Measurements from ENCODE around the gene C3orf38. TPM values are rescaled to one million over a fixed set of nuclear protein-coding genes. Genes with fewer than 3 reads are reported as not detected.

Gene C3orf38
- total and polyA plus RNA-seq, 12 donors: 4.5 to 18.2 (median 12.9) TPM

- intact Hi-C loops (cut with DNase I): no loop called here
- H3K36me3 ChIP-seq: peaks cover 0 to 20% (median 0%) of the 10 kb centered on the region in 9 donors
- no peak for ATAC-seq
- WGBS, 2 donors: 95 to 100% methylated on average over 1 of the region's 1 CpG
- H3K9me3 ChIP-seq: no peaks in the 10 kb centered on the region
- TF ChIP-seq, protein P1, sequence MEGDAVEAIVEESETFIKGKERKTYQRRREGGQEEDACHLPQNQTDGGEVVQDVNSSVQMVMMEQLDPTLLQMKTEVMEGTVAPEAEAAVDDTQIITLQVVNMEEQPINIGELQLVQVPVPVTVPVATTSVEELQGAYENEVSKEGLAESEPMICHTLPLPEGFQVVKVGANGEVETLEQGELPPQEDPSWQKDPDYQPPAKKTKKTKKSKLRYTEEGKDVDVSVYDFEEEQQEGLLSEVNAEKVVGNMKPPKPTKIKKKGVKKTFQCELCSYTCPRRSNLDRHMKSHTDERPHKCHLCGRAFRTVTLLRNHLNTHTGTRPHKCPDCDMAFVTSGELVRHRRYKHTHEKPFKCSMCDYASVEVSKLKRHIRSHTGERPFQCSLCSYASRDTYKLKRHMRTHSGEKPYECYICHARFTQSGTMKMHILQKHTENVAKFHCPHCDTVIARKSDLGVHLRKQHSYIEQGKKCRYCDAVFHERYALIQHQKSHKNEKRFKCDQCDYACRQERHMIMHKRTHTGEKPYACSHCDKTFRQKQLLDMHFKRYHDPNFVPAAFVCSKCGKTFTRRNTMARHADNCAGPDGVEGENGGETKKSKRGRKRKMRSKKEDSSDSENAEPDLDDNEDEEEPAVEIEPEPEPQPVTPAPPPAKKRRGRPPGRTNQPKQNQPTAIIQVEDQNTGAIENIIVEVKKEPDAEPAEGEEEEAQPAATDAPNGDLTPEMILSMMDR (IDR thresholded peaks at IDR 0.05): no peak
- no peak for DNase-seq
- H3K27ac ChIP-seq: no peak overlapping the region
- H3K4me3 ChIP-seq: no peak overlapping the region
- H3K4me1 ChIP-seq: peaks cover 0 to 15% (median 0%) of the 10 kb centered on the region in 9 donors
- no peaks in the 10 kb centered on the region for H3K27me3 ChIP-seq
Observed at GRCh38 chr3:88123526-88123925, 26.2 kb upstream of the C3orf38 start.

GRCh38 chr3:88131695-88132094, 18.1 kb upstream of the C3orf38 start:
- ATAC-seq (no peak), DNase-seq (no peak)
- Histone ChIP-seq H3K27me3 (no peaks in the 10 kb centered on the region), H3K36me3 (peaks cover 0 to 83% (median 9%) of the 10 kb centered on the region in 9 donors), H3K9me3 (no peaks in the 10 kb centered on the region), H3K4me3 (no peak overlapping the region), H3K4me1 (peaks cover 0 to 18% (median 0%) of the 10 kb centered on the region in 9 donors), H3K27ac (peak overlapping the region in 2 of 10 donors; percentile 3 to 27)
- intact Hi-C loops (cut with DNase I): no loop called here
- TF ChIP-seq, protein P1 (IDR thresholded peaks at IDR 0.05): no peak
- WGBS, 2 donors: 89 to 90% methylated on average over 1 of the region's 1 CpG

GRCh38 chr3:88132894-88133293, 16.9 kb upstream of the C3orf38 start:
- ATAC-seq (no peak), DNase-seq (no peak)
- Histone ChIP-seq H3K36me3 (peaks cover 0 to 85% (median 11%) of the 10 kb centered on the region in 9 donors), H3K27me3 (no peaks in the 10 kb centered on the region), H3K4me3 (no peak overlapping the region), H3K27ac (no peak overlapping the region), H3K4me1 (peaks cover 0 to 18% (median 0%) of the 10 kb centered on the region in 9 donors), H3K9me3 (no peaks in the 10 kb centered on the region)
- intact Hi-C loops (cut with DNase I): no loop called here
- 88 to 90% methylated on average over 1 of the region's 1 CpG for WGBS, 2 donors
- TF ChIP-seq, protein P1 (IDR thresholded peaks at IDR 0.05): no peak

- H3K9me3 ChIP-seq: no peaks in the 10 kb centered on the region
Observed at GRCh38 chr3:88133711-88134263, 16.0 kb upstream of the C3orf38 start.

More at GRCh38 chr3:88133711-88134263, 16.0 kb upstream of the C3orf38 start:
- 48 to 51% methylated on average over 1 of the region's 1 CpG for WGBS, 2 donors
- no peak for ATAC-seq
- Histone ChIP-seq H3K4me3 (no peak overlapping the region), H3K36me3 (peaks cover 0 to 93% (median 11%) of the 10 kb centered on the region in 9 donors), H3K4me1 (peaks cover 0 to 18% (median 0%) of the 10 kb centered on the region in 9 donors), H3K27ac (no peak overlapping the region), H3K27me3 (no peaks in the 10 kb centered on the region)
- intact Hi-C loops (cut with DNase I): no loop called here
- DNase-seq: no peak
- TF ChIP-seq, protein P1 (IDR thresholded peaks at IDR 0.05): no peak
